Mesodermal cell (in vitro differentiated cells): Measurements from ENCODE around the gene MSH5. TPM values are rescaled to one million over a fixed set of nuclear protein-coding genes. Genes with fewer than 3 reads are reported as not detected.

ENCODE experiments used
- H3K27ac ChIP-seq: 2 replicates; pipeline ENCODE4 v1.7.0; 2013; ENCODE audit warnings: mild to moderate bottlenecking, low read depth, low read length, moderate library complexity; ENCODE audit not compliant: severe bottlenecking
- H3K36me3 ChIP-seq: 2 replicates; pipeline ENCODE4 v1.7.1; 2013; ENCODE audit warnings: mild to moderate bottlenecking, low read length, moderate library complexity; ENCODE audit not compliant: control insufficient read depth, insufficient read depth
- H3K4me1 ChIP-seq: one replicate; pipeline ENCODE4 v1.7.1; 2013; ENCODE audit warnings: mild to moderate bottlenecking, low read length; ENCODE audit not compliant: insufficient read depth, control insufficient read depth, poor library complexity, severe bottlenecking
- H3K4me3 ChIP-seq: 2 replicates; pipeline ENCODE4 v1.7.0; 2013; ENCODE audit warnings: low read length, control low read depth, mild to moderate bottlenecking; ENCODE audit not compliant: insufficient read depth, poor library complexity, severe bottlenecking; ENCODE audit errors: extremely low read depth
- H3K9me3 ChIP-seq: 2 replicates; pipeline ENCODE4 v1.7.1; 2013; ENCODE audit warnings: mild to moderate bottlenecking, low read length, moderate library complexity; ENCODE audit not compliant: control insufficient read depth
- WGBS, 2 experiments: methylation state at CpG; one replicate each; pipeline ENCODE4 v1.1.5; 2013; ENCODE audit warnings: missing lambda C conversion rate in 2 of 2; ENCODE audit not compliant: insufficient coverage in 2 of 2; 5-methylcytosine and 5-hydroxymethylcytosine counted together
- polyA plus RNA-seq, 2 experiments: library from polyadenylated mRNA; stranded (reverse); fragments of 50-300 nt; gene quantifications; one replicate each; pipeline ENCODE4 v1.2.3, GENCODE V29; 2013

MSH5 gene
- 31.6 TPM for polyA plus RNA-seq (2013, experiment 1 of 2)
- 21.8 TPM for polyA plus RNA-seq (2013, experiment 2 of 2)

GRCh38 chr6:31739639-31740396, at the start of gene MSH5:
Gene MSH5, plus strand, starts transcription at chr6:31740005. Its CDS starts 462 bp downstream, at chr6:31740467.
- Histone ChIP-seq H3K4me3 (peak within 1 kb of the TSS; percentile 72), H3K4me1 (peaks cover 33% of the 10 kb centered on the region), H3K27ac (peak within 1 kb of the TSS; percentile 82), H3K36me3 (peaks cover 36% of the 10 kb centered on the region), H3K9me3 (no peaks in the 10 kb centered on the region)
- WGBS, 2 experiments: 3 to 6% methylated on average over 33 to 46 of the region's 58 CpGs

GRCh38 chr6:31690231-31691077, 49.4 kb upstream of the MSH5 start:
- peaks cover 6% of the 10 kb centered on the region for H3K4me1 ChIP-seq
- peak overlapping the region; percentile 67 for H3K27ac ChIP-seq
- H3K9me3 ChIP-seq: no peaks in the 10 kb centered on the region
- H3K36me3 ChIP-seq: peaks cover 86% of the 10 kb centered on the region
- WGBS, 2 experiments: 84 to 92% methylated on average over 3 to 4 of the region's 10 CpGs
- no peak overlapping the region for H3K4me3 ChIP-seq

- peaks cover 82% of the 10 kb centered on the region for H3K36me3 ChIP-seq
- H3K9me3 ChIP-seq: no peaks in the 10 kb centered on the region
- H3K4me3 ChIP-seq: no peak overlapping the region
- H3K4me1 ChIP-seq: peaks cover 6% of the 10 kb centered on the region
- WGBS, 2 experiments: 100% methylated on average over 2 to 3 of the region's 6 CpGs
- peak overlapping the region; percentile 67 for H3K27ac ChIP-seq
Measured at GRCh38 chr6:31691078-31691463, 48.7 kb upstream of the MSH5 start.

- Histone ChIP-seq H3K36me3 (peaks cover 82% of the 10 kb centered on the region), H3K4me1 (peaks cover 6% of the 10 kb centered on the region), H3K4me3 (no peak overlapping the region), H3K9me3 (no peaks in the 10 kb centered on the region), H3K27ac (no peak overlapping the region)
- 97 to 98% methylated on average over 7 of the region's 12 CpGs for WGBS, 2 experiments
Measured at GRCh38 chr6:31691564-31692108, 48.2 kb upstream of the MSH5 start.

GRCh38 chr6:31692353-31692752, 47.5 kb upstream of the MSH5 start:
- no peak overlapping the region for H3K27ac ChIP-seq
- H3K36me3 ChIP-seq: peaks cover 82% of the 10 kb centered on the region
- peaks cover 6% of the 10 kb centered on the region for H3K4me1 ChIP-seq
- no peak overlapping the region for H3K4me3 ChIP-seq
- 94% methylated on average over 3 to 4 of the region's 4 CpGs for WGBS, 2 experiments
- H3K9me3 ChIP-seq: no peaks in the 10 kb centered on the region

GRCh38 chr6:31692886-31693285, 46.9 kb upstream of the MSH5 start:
- Histone ChIP-seq H3K27ac (no peak overlapping the region), H3K36me3 (peaks cover 82% of the 10 kb centered on the region), H3K9me3 (no peaks in the 10 kb centered on the region), H3K4me3 (no peak overlapping the region), H3K4me1 (peaks cover 9% of the 10 kb centered on the region)
- 93 to 97% methylated on average over 9 of the region's 9 CpGs for WGBS, 2 experiments

- H3K4me1 ChIP-seq: peaks cover 9% of the 10 kb centered on the region
- WGBS, 2 experiments: 93 to 96% methylated on average over 4 of the region's 6 CpGs
- H3K9me3 ChIP-seq: no peaks in the 10 kb centered on the region
- H3K4me3 ChIP-seq: no peak overlapping the region
- peaks cover 82% of the 10 kb centered on the region for H3K36me3 ChIP-seq
- H3K27ac ChIP-seq: no peak overlapping the region
Measured at GRCh38 chr6:31693535-31693934, 46.3 kb upstream of the MSH5 start.

GRCh38 chr6:31697555-31697954, 42.2 kb upstream of the MSH5 start:
- Histone ChIP-seq H3K36me3 (peaks cover 82% of the 10 kb centered on the region), H3K27ac (no peak overlapping the region), H3K4me3 (no peak overlapping the region), H3K4me1 (peaks cover 3% of the 10 kb centered on the region), H3K9me3 (no peaks in the 10 kb centered on the region)
- WGBS, 2 experiments: 76% methylated on average over 3 of the region's 3 CpGs; no CpG with 5 or more reads in 1 of the 2 experiments

GRCh38 chr6:31700740-31701401, 38.9 kb upstream of the MSH5 start:
- WGBS, 2 experiments: 87 to 93% methylated on average over 2 of the region's 5 CpGs
- H3K27ac ChIP-seq: no peak overlapping the region
- H3K9me3 ChIP-seq: no peaks in the 10 kb centered on the region
- peaks cover 3% of the 10 kb centered on the region for H3K4me1 ChIP-seq
- no peak overlapping the region for H3K4me3 ChIP-seq
- peaks cover 56% of the 10 kb centered on the region for H3K36me3 ChIP-seq

- 66 to 78% methylated on average over 6 to 7 of the region's 7 CpGs for WGBS, 2 experiments
- Histone ChIP-seq H3K4me1 (peaks cover 3% of the 10 kb centered on the region), H3K27ac (peak overlapping the region; percentile 17), H3K9me3 (no peaks in the 10 kb centered on the region), H3K4me3 (peak overlapping the region; percentile 92), H3K36me3 (peaks cover 47% of the 10 kb centered on the region)
Measured at GRCh38 chr6:31701666-31702404, 38.0 kb upstream of the MSH5 start.
